Stimulated activated effector memory CD8-positive, alpha-beta T cell treated with anti-CD3 and anti-CD28 coated beads, Interleukin-12 subunit alpha, Interleukin-12 subunit beta, amount 100 ng/mL, for 72 hours (primary cell): ENCODE data around the gene SLC6A19.
"Not testable (repeated sequence)": the region's sequence is repeated elsewhere in the genome, so short reads cannot be mapped to it uniquely, and the experiment has no call there.

ENCODE experiments used
- ATAC-seq: fragments of 150-1000 bp; cut with Tn5 transposase; 2 replicates; pipeline ENCODE4 v1.10.0; 2021
- DNase-seq, 2 donors: peaks; one replicate each; pipeline ENCODE4 v3.0.0; 2021 to 2022; ENCODE audit warnings: low spot score in 2 of 2
- H3K27ac Mint-ChIP-seq: one replicate; pipeline ENCODE4 v1.8.0; 2022; ENCODE audit warnings: mild to moderate bottlenecking, mixed read lengths
- H3K36me3 Mint-ChIP-seq: one replicate; pipeline ENCODE4 v1.8.0; 2022; ENCODE audit warnings: mild to moderate bottlenecking, mixed read lengths
- H3K4me1 Mint-ChIP-seq: one replicate; pipeline ENCODE4 v1.8.0; 2022; ENCODE audit warnings: mixed read lengths
- H3K4me3 Mint-ChIP-seq: one replicate; pipeline ENCODE4 v1.8.0; 2022; ENCODE audit warnings: mild to moderate bottlenecking, mixed read lengths
- H3K9me3 Mint-ChIP-seq: one replicate; pipeline ENCODE4 v1.8.0; 2022; ENCODE audit warnings: mixed read lengths

SLC6A19 gene

GRCh38 chr5:1257841-1258240, 56.4 kb downstream of the SLC6A19 start:
- no peak overlapping the region for H3K4me3 Mint-ChIP-seq
- no peak overlapping the region for H3K27ac Mint-ChIP-seq
- no peak for ATAC-seq
- H3K36me3 Mint-ChIP-seq: no peaks in the 10 kb centered on the region
- H3K9me3 Mint-ChIP-seq: no peaks in the 10 kb centered on the region
- peaks cover 22% of the 10 kb centered on the region for H3K4me1 Mint-ChIP-seq
- DNase-seq: no peak

- no peaks in the 10 kb centered on the region for H3K36me3 Mint-ChIP-seq
- DNase-seq: no peak
- no peak overlapping the region for H3K4me3 Mint-ChIP-seq
- H3K4me1 Mint-ChIP-seq: peaks cover 16% of the 10 kb centered on the region
- ATAC-seq: no peak
- no peak overlapping the region for H3K27ac Mint-ChIP-seq
- H3K9me3 Mint-ChIP-seq: no peaks in the 10 kb centered on the region
These were observed 58.5 kb downstream of the SLC6A19 start for GRCh38 chr5:1259806-1260480.

- Mint-ChIP-seq H3K27ac (no peak overlapping the region), H3K4me1 (no peaks in the 10 kb centered on the region), H3K9me3 (no peaks in the 10 kb centered on the region), H3K36me3 (no peaks in the 10 kb centered on the region), H3K4me3 (no peak overlapping the region)
- ATAC-seq (no peak), DNase-seq (no peak)
These were observed 60.2 kb downstream of the SLC6A19 start for GRCh38 chr5:1261643-1262042.

- DNase-seq (no peak), ATAC-seq (no peak)
- no peaks in the 10 kb centered on the region for H3K36me3 Mint-ChIP-seq
- H3K9me3 Mint-ChIP-seq: no peaks in the 10 kb centered on the region
- no peak overlapping the region for H3K4me3 Mint-ChIP-seq
- no peaks in the 10 kb centered on the region for H3K4me1 Mint-ChIP-seq
- no peak overlapping the region for H3K27ac Mint-ChIP-seq
These were observed 61.0 kb downstream of the SLC6A19 start for GRCh38 chr5:1262381-1262780.

GRCh38 chr5:1264211-1264610, 62.8 kb downstream of the SLC6A19 start:
- Mint-ChIP-seq H3K36me3 (no peaks in the 10 kb centered on the region), H3K4me3 (no peak overlapping the region), H3K4me1 (peaks cover 11% of the 10 kb centered on the region), H3K9me3 (no peaks in the 10 kb centered on the region), H3K27ac (no peak overlapping the region)
- ATAC-seq (no peak), DNase-seq (no peak)

- Mint-ChIP-seq H3K4me1 (peaks cover 12% of the 10 kb centered on the region), H3K9me3 (no peaks in the 10 kb centered on the region), H3K4me3 (no peak overlapping the region), H3K27ac (no peak overlapping the region), H3K36me3 (no peaks in the 10 kb centered on the region)
- ATAC-seq (no peak), DNase-seq (no peak)
These were observed 63.6 kb downstream of the SLC6A19 start for GRCh38 chr5:1265026-1265425.

- Mint-ChIP-seq H3K9me3 (no peaks in the 10 kb centered on the region), H3K4me3 (no peak overlapping the region), H3K36me3 (no peaks in the 10 kb centered on the region), H3K27ac (no peak overlapping the region), H3K4me1 (peaks cover 12% of the 10 kb centered on the region)
- DNase-seq (no peak), ATAC-seq (no peak)
These were observed 64.4 kb downstream of the SLC6A19 start for GRCh38 chr5:1265461-1266455.

- Mint-ChIP-seq H3K27ac (no peak overlapping the region), H3K9me3 (no peaks in the 10 kb centered on the region)
These were observed 65.4 kb downstream of the SLC6A19 start for GRCh38 chr5:1266791-1267190.

GRCh38 chr5:1267464-1267863, 66.1 kb downstream of the SLC6A19 start:
- peaks cover 12% of the 10 kb centered on the region for H3K4me1 Mint-ChIP-seq
- H3K9me3 Mint-ChIP-seq, H3K4me3 Mint-ChIP-seq, H3K36me3 Mint-ChIP-seq, ATAC-seq, DNase-seq, H3K27ac Mint-ChIP-seq: not testable (repeated sequence)

More at GRCh38 chr5:1266791-1267190, 65.4 kb downstream of the SLC6A19 start:
- ATAC-seq: no peak
- Mint-ChIP-seq H3K36me3 (no peaks in the 10 kb centered on the region), H3K4me3 (no peak overlapping the region), H3K4me1 (peaks cover 12% of the 10 kb centered on the region)
- no peak for DNase-seq

GRCh38 chr5:1268056-1268455, 66.7 kb downstream of the SLC6A19 start:
- no peaks in the 10 kb centered on the region for H3K9me3 Mint-ChIP-seq
- ATAC-seq (no peak), DNase-seq (no peak)
- H3K36me3 Mint-ChIP-seq: no peaks in the 10 kb centered on the region
- no peak overlapping the region for H3K27ac Mint-ChIP-seq
- H3K4me1 Mint-ChIP-seq: peaks cover 12% of the 10 kb centered on the region
- H3K4me3 Mint-ChIP-seq: no peak overlapping the region

- no peak for DNase-seq
- H3K36me3 Mint-ChIP-seq: no peaks in the 10 kb centered on the region
- no peaks in the 10 kb centered on the region for H3K9me3 Mint-ChIP-seq
- H3K4me3 Mint-ChIP-seq: no peak overlapping the region
- no peak overlapping the region for H3K27ac Mint-ChIP-seq
- ATAC-seq: peak; percentile 86
- peaks cover 12% of the 10 kb centered on the region for H3K4me1 Mint-ChIP-seq
These were observed 67.3 kb downstream of the SLC6A19 start for GRCh38 chr5:1268666-1269065.

- no peaks in the 10 kb centered on the region for H3K36me3 Mint-ChIP-seq
- no peak overlapping the region for H3K4me3 Mint-ChIP-seq
- no peak for DNase-seq
- H3K27ac Mint-ChIP-seq: no peak overlapping the region
- H3K4me1 Mint-ChIP-seq: peaks cover 14% of the 10 kb centered on the region
- ATAC-seq: no peak
- H3K9me3 Mint-ChIP-seq: no peaks in the 10 kb centered on the region
These were observed 69.0 kb downstream of the SLC6A19 start for GRCh38 chr5:1270426-1270825.

- Mint-ChIP-seq H3K36me3 (no peaks in the 10 kb centered on the region), H3K27ac (no peak overlapping the region), H3K4me1 (peaks cover 18% of the 10 kb centered on the region), H3K4me3 (no peak overlapping the region), H3K9me3 (no peaks in the 10 kb centered on the region)
- no peak for DNase-seq
- no peak for ATAC-seq
These were observed 69.8 kb downstream of the SLC6A19 start for GRCh38 chr5:1270933-1271914.

- DNase-seq (no peak), ATAC-seq (no peak)
- H3K36me3 Mint-ChIP-seq: no peaks in the 10 kb centered on the region
- H3K4me1 Mint-ChIP-seq: peaks cover 24% of the 10 kb centered on the region
- no peak overlapping the region for H3K4me3 Mint-ChIP-seq
- no peaks in the 10 kb centered on the region for H3K9me3 Mint-ChIP-seq
- no peak overlapping the region for H3K27ac Mint-ChIP-seq
These were observed 70.8 kb downstream of the SLC6A19 start for GRCh38 chr5:1272201-1272600.

GRCh38 chr5:1273745-1274144, 72.3 kb downstream of the SLC6A19 start:
- H3K4me1 Mint-ChIP-seq: peaks cover 18% of the 10 kb centered on the region
- no peak overlapping the region for H3K27ac Mint-ChIP-seq
- H3K9me3 Mint-ChIP-seq: no peaks in the 10 kb centered on the region
- ATAC-seq (no peak), DNase-seq (no peak)
- H3K4me3 Mint-ChIP-seq: no peak overlapping the region
- no peaks in the 10 kb centered on the region for H3K36me3 Mint-ChIP-seq
